ENCODE results near the gene SULF2. TPM values are rescaled to one million over a fixed set of nuclear protein-coding genes. Genes with fewer than 3 reads are reported as not detected.

SULF2 gene
- total RNA-seq, 4 donors from 2014 or later, result 41.2 to 177 (median 62.3) TPM

DNA sequence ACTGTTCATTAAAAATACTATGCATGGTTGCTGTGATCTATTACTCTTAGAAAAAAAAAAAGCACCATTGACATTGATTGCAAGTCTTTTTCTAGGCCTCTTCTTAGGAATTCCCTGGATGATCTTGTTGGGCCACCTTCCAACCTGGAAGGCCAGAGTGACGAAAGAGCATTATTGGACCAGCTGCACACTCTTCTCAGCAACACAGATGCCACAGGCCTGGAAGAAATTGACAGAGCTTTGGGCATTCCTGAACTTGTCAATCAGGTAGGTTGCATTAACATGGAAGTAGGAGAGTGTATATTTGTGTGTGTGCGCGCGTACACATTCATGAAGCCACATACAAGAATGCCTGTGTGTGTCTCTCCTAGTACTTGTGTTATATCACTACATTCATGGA, 143.2 kb downstream of the SULF2 start:
- WGBS, 2 donors (ENCODE audit: low coverage in 1 of 2), result 100% methylated on average over 3 of the region's 4 CpGs
- H3K36me3 ChIP-seq, result peaks cover 0 to 99% of the 10 kb centered on the region in 2 donors
- H3K4me1 ChIP-seq, result no peaks in the 10 kb centered on the region

DNA sequence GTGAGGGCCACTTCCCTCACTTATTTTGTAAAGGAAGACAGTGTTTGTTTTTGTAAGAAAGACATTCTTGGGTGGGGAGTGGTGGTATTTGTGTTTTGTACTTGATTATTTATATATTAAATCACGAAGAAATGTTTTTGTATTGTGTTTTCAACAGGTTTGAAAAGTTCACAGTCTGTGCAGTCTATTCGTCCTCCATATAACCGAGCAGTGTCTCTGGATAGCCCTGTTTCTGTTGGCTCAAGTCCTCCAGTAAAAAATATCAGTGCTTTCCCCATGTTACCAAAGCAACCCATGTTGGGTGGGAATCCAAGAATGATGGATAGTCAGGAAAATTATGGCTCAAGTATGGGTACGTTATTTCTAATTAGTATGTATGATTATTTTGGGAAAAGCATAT, 146.4 kb downstream of the SULF2 start:
- H3K27ac ChIP-seq, result no peak overlapping the region
- H3K4me3 ChIP-seq, result no peak overlapping the region
- H3K4me1 ChIP-seq, result no peaks in the 10 kb centered on the region
- no peak for ATAC-seq
- H3K36me3 ChIP-seq, result peaks cover 9 to 99% of the 10 kb centered on the region in 2 donors
- 45 to 61% methylated on average over 4 of the region's 4 CpGs for WGBS, 2 donors (ENCODE audit: low coverage in 1 of 2)
- TF ChIP-seq EP300 (IDR thresholded peaks at IDR 0.05) (no peak), POLR2A (IDR thresholded peaks at IDR 0.05) (no peak), POLR2AphosphoS5 (IDR thresholded peaks at IDR 0.05) (no peak)
- TF ChIP-seq, protein P1, sequence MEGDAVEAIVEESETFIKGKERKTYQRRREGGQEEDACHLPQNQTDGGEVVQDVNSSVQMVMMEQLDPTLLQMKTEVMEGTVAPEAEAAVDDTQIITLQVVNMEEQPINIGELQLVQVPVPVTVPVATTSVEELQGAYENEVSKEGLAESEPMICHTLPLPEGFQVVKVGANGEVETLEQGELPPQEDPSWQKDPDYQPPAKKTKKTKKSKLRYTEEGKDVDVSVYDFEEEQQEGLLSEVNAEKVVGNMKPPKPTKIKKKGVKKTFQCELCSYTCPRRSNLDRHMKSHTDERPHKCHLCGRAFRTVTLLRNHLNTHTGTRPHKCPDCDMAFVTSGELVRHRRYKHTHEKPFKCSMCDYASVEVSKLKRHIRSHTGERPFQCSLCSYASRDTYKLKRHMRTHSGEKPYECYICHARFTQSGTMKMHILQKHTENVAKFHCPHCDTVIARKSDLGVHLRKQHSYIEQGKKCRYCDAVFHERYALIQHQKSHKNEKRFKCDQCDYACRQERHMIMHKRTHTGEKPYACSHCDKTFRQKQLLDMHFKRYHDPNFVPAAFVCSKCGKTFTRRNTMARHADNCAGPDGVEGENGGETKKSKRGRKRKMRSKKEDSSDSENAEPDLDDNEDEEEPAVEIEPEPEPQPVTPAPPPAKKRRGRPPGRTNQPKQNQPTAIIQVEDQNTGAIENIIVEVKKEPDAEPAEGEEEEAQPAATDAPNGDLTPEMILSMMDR (IDR thresholded peaks at IDR 0.05), result no peak
- no peaks in the 10 kb centered on the region for H3K9me3 ChIP-seq
- no peaks in the 10 kb centered on the region for H3K27me3 ChIP-seq

More for the DNA sequence above, 143.2 kb downstream of the SULF2 start:
- no peak for ATAC-seq
- no peaks in the 10 kb centered on the region for H3K27me3 ChIP-seq
- H3K27ac ChIP-seq, result no peak overlapping the region
- no peak for TF ChIP-seq POLR2AphosphoS5 (IDR thresholded peaks at IDR 0.05)
- TF ChIP-seq, protein P1 (IDR thresholded peaks at IDR 0.05), result no peak
- no peak for TF ChIP-seq POLR2A (IDR thresholded peaks at IDR 0.05)
- no peak for TF ChIP-seq EP300 (IDR thresholded peaks at IDR 0.05)
- H3K9me3 ChIP-seq, result no peaks in the 10 kb centered on the region
- no peak overlapping the region for H3K4me3 ChIP-seq

- Histone ChIP-seq H3K36me3 (peaks cover 11 to 97% of the 10 kb centered on the region in 2 donors), H3K27me3 (no peaks in the 10 kb centered on the region), H3K4me1 (no peaks in the 10 kb centered on the region), H3K4me3 (no peak overlapping the region), H3K9me3 (no peaks in the 10 kb centered on the region), H3K27ac (no peak overlapping the region)
- 93% methylated on average over 3 of the region's 4 CpGs; no CpG with 5 or more reads in 1 of the 2 donors for WGBS, 2 donors (ENCODE audit: low coverage in 1 of 2)
- no peak for TF ChIP-seq POLR2AphosphoS5 (IDR thresholded peaks at IDR 0.05)
- TF ChIP-seq, protein P1 (IDR thresholded peaks at IDR 0.05), result no peak
- TF ChIP-seq POLR2A (IDR thresholded peaks at IDR 0.05), result no peak
- TF ChIP-seq EP300 (IDR thresholded peaks at IDR 0.05), result no peak
- ATAC-seq, result no peak
Observed at GRCh38 chr20:47635256-47635655, 150.0 kb downstream of the SULF2 start.

DNA sequence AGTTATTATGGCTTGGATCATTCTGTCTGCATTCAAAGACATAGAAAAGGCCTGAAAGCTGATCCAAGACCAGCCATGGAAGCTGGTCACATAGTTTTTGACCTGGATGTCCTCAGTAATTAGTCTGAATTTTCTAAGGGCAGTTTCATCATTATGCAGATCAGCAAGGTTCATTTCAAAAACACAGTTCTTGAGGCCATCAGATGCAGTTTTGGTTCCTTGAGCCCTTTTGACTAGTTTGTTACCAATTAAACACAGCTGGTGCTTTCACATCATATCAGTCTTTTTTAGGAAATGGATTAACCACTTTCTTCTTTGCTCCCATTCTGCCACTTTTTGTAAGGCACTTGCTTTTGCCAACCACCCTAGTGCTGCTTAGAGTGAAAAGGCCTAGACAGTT, 154.2 kb downstream of the SULF2 start:
- no peak overlapping the region for H3K4me3 ChIP-seq
- H3K27me3 ChIP-seq, result no peaks in the 10 kb centered on the region
- H3K36me3 ChIP-seq, result peaks cover 8 to 94% of the 10 kb centered on the region in 2 donors
- no peaks in the 10 kb centered on the region for H3K9me3 ChIP-seq
- no peak for ATAC-seq
- H3K27ac ChIP-seq, result no peak overlapping the region
- H3K4me1 ChIP-seq, result no peaks in the 10 kb centered on the region
- TF ChIP-seq, protein P1 (IDR thresholded peaks at IDR 0.05), result no peak
- TF ChIP-seq EP300 (IDR thresholded peaks at IDR 0.05) (no peak), POLR2A (IDR thresholded peaks at IDR 0.05) (no peak), POLR2AphosphoS5 (IDR thresholded peaks at IDR 0.05) (no peak)

DNA sequence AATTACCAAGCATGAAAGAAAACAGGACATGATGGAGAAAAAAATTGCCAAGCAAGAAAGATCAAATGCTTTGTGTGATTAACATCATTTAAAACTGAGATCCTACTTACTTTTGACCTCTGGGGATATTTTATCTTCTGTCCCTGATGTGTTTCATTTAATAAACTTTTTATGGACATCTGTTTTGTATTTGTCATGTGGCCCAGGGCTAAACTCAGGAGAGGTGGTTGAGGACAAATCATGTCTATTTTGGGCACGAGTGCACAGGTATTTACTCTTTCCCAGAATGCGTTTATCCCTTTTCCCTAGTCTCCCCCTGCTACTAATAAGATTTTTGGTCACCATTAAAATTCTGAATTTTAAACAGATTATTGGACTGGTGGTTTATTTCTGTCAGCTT, 155.4 kb downstream of the SULF2 start:
- Histone ChIP-seq H3K4me1 (no peaks in the 10 kb centered on the region), H3K36me3 (peaks cover 3 to 90% of the 10 kb centered on the region in 2 donors), H3K9me3 (no peaks in the 10 kb centered on the region), H3K4me3 (no peak overlapping the region), H3K27ac (no peak overlapping the region), H3K27me3 (no peaks in the 10 kb centered on the region)
- no peak for TF ChIP-seq POLR2A (IDR thresholded peaks at IDR 0.05)
- no peak for TF ChIP-seq EP300 (IDR thresholded peaks at IDR 0.05)
- TF ChIP-seq, protein P1 (IDR thresholded peaks at IDR 0.05), result no peak
- TF ChIP-seq POLR2AphosphoS5 (IDR thresholded peaks at IDR 0.05), result no peak
- ATAC-seq, result no peak
- 55 to 83% methylated on average over 2 of the region's 2 CpGs for WGBS, 2 donors (ENCODE audit: low coverage in 1 of 2)
